ENCODE data around the gene P2RX7. TPM values are rescaled to one million over a fixed set of nuclear protein-coding genes. Genes with fewer than 3 reads are reported as not detected.

Gene P2RX7
- 0.11 and 0.32 TPM in 2 replicates for total RNA-seq (2014; rRNA removed)
- 0.07 TPM for polyA plus RNA-seq (2012)

GRCh38 chr12:121132601-121133481, at the start of gene P2RX7:
Gene P2RX7 (plus strand): TSS chr12:121132876. CDS start chr12:121132971, 95 bp downstream.
- peak; percentile 67 for DNase-seq (ENCODE audit: low read depth)

DNA sequence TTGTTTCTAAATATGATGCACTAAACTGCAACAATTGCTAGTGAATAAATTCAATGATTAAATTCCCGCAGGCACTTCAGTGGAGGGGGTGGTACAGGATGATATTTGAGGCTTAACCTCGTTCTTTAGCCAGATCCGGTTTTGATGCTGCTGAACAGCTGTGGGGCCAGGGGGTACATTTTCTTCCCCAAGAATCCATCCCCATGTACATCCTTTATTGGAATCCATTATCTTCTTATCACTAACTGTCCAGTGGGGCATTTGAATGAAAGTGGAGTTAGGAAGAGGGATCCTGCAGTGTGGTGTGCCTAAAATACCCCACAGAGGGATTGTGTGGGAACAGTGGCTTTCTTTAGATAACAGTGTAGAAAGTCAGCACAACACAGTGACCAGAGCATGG, 48.4 kb upstream of the P2RX7 start:
- no peak for DNase-seq (ENCODE audit: low read depth)

- peak; percentile 5 for DNase-seq (ENCODE audit: low read depth)
Measured at GRCh38 chr12:121085069-121085468, 47.6 kb upstream of the P2RX7 start.

DNA sequence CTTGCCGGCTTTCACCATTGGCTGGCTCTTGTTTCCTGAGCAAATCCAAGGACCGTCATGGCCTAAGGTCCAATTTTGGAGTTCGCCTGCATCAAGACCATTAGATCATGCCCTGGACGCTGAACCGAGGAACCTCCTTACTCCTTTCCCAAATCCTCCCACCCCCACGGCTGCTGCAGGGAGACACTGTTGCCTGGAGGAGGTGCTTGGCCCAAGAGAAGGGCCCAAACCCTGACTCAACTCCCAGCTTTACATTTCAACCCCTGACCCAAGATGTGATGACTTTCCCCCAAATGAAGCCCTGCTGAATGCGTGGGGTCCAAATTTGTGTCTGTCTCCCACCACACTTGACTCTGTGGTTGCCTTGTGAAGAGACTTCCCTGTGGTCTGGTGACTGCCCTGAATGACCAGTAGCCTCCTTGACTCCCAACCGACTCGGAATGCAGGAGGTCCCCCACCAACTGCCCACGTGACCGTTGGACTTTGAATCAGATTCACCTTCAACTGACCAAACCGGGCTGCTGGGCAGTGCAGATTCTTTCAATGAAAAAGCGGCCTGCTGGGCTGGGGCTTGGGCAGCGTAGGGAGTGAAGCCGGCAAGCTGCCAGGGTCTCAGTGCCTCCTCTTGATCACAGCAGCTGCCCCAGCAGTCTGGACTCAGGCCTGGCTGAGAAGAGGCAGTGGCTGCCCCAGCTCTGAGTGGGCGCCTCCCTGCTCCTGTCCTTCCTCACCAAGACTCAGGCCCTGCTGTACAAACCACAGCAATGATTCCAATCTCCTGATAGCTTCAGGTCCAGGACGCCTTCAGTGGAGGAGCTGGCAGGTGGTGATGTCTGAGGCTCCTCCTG, 46.9 kb upstream of the P2RX7 start:
- no peak for DNase-seq (ENCODE audit: low read depth)

- DNase-seq (ENCODE audit: low read depth): no peak
Measured at GRCh38 chr12:121086781-121087295, 45.8 kb upstream of the P2RX7 start.

DNA sequence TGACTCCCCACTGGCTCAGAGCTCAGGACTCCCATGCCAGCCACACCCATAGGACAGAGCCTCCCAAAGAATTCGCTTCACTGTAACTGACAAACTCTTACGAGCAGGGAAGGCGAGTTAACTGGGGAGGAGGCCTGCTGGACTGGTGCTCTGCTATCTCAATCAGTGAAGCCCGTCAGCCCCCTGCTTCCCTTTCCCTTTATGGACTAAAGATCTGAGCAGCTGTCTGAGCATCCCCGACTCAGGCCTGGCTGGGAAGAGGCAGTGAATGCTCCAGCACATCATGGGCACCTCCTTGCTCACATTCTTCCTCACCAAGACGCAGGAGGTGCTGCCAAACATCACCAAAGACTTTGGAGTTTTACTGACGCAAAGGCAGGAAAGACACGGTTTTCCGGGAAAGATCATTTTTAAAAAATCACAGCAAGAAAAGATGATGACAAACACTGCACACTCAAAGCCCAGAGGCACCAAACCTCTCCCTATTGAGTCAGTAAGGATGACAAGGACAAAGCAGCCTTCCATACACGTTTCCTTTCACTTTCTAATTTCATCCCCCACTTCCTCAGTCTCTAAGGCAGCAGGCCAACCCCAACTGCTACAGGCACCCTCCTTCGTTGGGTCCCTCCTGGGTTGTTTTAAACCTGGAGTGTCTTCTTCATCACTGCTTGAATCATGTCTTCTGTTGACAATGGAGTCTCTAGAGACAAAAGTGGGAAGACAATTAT, 45.0 kb upstream of the P2RX7 start:
- no peak for DNase-seq (ENCODE audit: low read depth)

DNA sequence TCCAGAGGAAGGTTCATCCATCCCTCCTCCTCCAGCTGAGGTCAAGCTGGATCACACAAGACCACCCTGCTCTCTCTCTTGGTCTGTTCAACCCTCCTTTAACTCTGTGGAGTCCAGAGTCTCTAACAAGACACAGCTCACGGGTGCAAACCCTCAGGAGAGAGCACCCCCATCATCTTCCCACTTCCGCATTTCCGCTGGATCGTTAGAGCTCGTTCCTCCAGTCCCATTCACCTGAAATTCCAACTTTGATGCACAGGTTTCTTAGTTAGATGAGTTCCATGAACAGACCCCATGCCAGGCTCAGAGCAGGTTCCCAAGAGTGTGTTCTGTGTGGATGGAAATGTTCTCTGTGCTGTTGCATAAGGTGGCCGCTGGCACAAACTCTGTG, 44.5 kb upstream of the P2RX7 start:
- no peak for DNase-seq (ENCODE audit: low read depth)

GRCh38 chr12:121089031-121089812, 43.5 kb upstream of the P2RX7 start:
- DNase-seq (ENCODE audit: low read depth): no peak

- DNase-seq (ENCODE audit: low read depth): no peak
Measured at GRCh38 chr12:121089813-121090430, 42.8 kb upstream of the P2RX7 start.

- no peak for DNase-seq (ENCODE audit: low read depth)
Measured at GRCh38 chr12:121090586-121091514, 41.8 kb upstream of the P2RX7 start.

DNA sequence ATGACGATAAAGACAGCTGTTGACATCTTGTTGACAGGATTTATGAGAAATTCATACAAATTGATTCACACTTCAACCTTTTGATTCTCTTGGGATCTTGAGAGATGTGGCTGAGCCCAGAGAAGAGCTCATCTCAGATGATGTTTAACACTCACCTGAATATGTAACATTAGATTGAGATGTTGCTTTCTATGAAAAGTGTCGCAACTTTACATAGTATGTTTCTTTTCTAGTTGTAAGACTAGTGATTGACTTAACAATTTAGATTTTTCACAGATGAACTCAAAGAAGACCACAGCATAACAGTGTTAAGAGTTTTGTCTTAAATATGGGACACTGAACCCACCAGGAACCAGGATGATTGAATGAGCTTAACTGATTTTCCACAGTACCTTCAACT, 40.6 kb upstream of the P2RX7 start:
- no peak for DNase-seq (ENCODE audit: low read depth)

DNA sequence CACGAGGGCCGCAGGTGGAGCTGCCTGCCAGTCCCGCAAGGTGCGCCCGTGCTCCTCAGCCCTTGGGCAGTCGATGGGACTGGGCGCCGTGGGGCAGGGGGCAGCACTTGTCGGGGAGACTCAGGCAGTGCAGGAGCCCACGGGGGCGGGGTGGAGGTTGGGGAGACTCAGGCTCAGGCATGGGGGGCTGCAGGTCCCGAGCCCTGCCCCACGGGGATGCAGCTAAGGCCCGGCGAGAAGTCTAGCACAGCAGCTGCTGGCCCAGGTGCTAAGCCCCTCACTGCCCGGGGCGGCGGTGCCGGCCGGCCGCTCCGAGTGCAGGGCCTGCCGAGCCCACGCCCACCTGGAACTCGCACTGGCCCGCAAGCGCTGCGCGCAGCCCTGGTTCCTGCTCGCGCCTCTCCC, 39.2 kb upstream of the P2RX7 start:
- no peak for DNase-seq (ENCODE audit: low read depth)

DNA sequence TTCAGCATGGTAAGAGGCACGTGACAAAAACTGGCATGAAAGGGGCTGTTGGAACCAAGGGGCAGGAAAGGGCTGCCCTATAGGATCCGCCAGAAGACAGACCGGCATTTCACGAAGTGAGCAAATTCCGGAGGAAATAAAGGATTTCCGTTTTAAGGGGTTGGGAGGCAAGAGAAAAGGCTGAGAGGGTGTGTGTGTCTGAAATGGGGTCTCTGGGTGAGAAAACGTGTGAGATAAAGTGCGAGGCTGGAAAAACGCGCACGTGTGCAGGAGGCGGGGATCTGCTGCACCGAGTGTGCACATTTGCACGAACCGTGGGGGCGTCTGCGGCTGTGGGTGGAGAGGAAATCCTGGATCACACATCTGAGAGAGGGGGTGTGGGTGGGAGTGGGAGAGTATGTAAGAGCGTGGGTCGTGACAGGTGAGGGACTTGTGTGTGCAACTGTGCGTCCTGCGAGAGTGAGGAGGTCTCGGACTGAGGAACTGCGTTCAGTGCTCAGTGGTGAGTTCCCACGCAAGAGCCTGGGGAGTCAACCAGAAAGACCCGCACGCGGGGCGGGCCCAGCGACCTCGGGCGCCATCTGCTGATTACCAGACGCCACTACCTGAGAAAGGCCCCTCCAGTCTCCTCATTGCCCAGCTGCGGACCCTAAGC, 37.0 kb upstream of the P2RX7 start:
- peak; percentile 41 for DNase-seq (ENCODE audit: low read depth)

DNA sequence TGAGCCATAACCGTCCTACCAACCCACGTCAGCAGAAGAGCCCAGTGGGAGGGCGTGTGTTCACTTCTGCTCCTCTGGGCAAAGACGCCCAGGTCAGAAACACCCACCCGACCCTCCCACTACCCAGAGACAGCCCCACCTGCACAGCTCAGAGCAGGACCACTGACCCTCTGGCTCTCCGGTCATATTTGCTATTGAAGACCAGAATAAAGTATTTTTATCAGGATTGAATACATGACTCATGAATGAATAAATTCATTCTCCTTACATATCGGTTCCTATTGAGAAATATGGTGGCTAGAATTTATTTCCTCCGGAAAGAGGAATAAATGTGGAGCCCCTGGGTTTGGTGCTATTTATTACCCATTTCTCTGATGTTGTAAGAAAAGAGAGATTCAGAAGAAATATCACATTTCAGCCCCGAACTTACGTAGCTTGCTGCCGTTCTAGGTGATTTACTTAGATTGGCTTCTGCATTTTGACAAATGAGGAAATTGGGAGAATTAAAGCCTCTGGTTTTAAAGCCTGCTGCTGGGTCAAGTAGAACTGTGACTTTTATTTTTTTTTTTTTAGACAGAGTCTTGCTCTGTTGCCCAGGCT, 36.4 kb upstream of the P2RX7 start:
- DNase-seq (ENCODE audit: low read depth): no peak

GRCh38 chr12:121099779-121100178, 32.9 kb upstream of the P2RX7 start:
- DNase-seq (ENCODE audit: low read depth): no peak

DNA sequence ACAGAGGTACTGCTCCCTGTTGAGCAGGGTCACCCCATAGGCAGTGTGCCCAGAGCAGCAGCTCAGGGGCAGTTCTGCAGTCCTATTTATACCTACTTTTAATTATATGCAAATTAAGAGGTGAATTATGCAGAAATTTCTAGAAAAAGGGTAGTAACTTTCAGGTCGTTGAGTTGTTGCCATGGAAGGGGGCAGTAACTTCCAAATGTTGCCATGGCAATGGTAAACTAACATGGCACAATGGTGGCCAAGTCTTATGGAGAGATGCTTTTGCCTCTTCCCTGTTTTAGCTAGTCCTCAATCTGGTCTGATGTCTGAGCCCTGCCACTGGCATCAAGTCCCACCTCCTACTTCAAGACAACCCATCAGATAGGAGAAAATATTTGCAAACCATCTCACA, 30.4 kb upstream of the P2RX7 start:
- no peak for DNase-seq (ENCODE audit: low read depth)

GRCh38 chr12:121107681-121108080, 25.0 kb upstream of the P2RX7 start:
- no peak for DNase-seq (ENCODE audit: low read depth)

- no peak for DNase-seq (ENCODE audit: low read depth)
Measured at GRCh38 chr12:121108492-121108891, 24.2 kb upstream of the P2RX7 start.

Data from LHCN-M2 (cell line).